Stimulated activated effector memory CD8-positive, alpha-beta T cell treated with anti-CD3 and anti-CD28 coated beads, Interleukin-12 subunit alpha, Interleukin-12 subunit beta, amount 100 ng/mL, for 72 hours (primary cell): Measurements from ENCODE around the gene ADAMTSL1.

Experiments
- ATAC-seq: fragments of 150-1000 bp; cut with Tn5 transposase; 2 replicates; pipeline ENCODE4 v1.10.0; 2021
- DNase-seq, 2 donors: peaks; one replicate each; pipeline ENCODE4 v3.0.0; 2021 to 2022; ENCODE audit warnings: low spot score in 2 of 2
- H3K27ac Mint-ChIP-seq: one replicate; pipeline ENCODE4 v1.8.0; 2022; ENCODE audit warnings: mild to moderate bottlenecking, mixed read lengths
- H3K36me3 Mint-ChIP-seq: one replicate; pipeline ENCODE4 v1.8.0; 2022; ENCODE audit warnings: mild to moderate bottlenecking, mixed read lengths
- H3K4me1 Mint-ChIP-seq: one replicate; pipeline ENCODE4 v1.8.0; 2022; ENCODE audit warnings: mixed read lengths
- H3K4me3 Mint-ChIP-seq: one replicate; pipeline ENCODE4 v1.8.0; 2022; ENCODE audit warnings: mild to moderate bottlenecking, mixed read lengths
- H3K9me3 Mint-ChIP-seq: one replicate; pipeline ENCODE4 v1.8.0; 2022; ENCODE audit warnings: mixed read lengths

Gene ADAMTSL1

GRCh38 chr9:18665947-18666346 is 192.0 kb downstream of the ADAMTSL1 start:
- DNase-seq (no peak), ATAC-seq (no peak)
- Mint-ChIP-seq H3K4me3 (no peak overlapping the region), H3K9me3 (no peaks in the 10 kb centered on the region), H3K27ac (no peak overlapping the region), H3K36me3 (no peaks in the 10 kb centered on the region), H3K4me1 (no peaks in the 10 kb centered on the region)

GRCh38 chr9:18666348-18666747 is 192.4 kb downstream of the ADAMTSL1 start:
- Mint-ChIP-seq H3K9me3 (no peaks in the 10 kb centered on the region), H3K4me3 (no peak overlapping the region), H3K4me1 (no peaks in the 10 kb centered on the region), H3K27ac (no peak overlapping the region), H3K36me3 (no peaks in the 10 kb centered on the region)
- DNase-seq (no peak), ATAC-seq (no peak)

- ATAC-seq (no peak), DNase-seq (no peak)
- Mint-ChIP-seq H3K27ac (no peak overlapping the region), H3K9me3 (no peaks in the 10 kb centered on the region), H3K4me3 (no peak overlapping the region), H3K4me1 (no peaks in the 10 kb centered on the region), H3K36me3 (no peaks in the 10 kb centered on the region)
Observed at GRCh38 chr9:18666986-18667772, 193.2 kb downstream of the ADAMTSL1 start.

GRCh38 chr9:18668944-18669343 is 195.0 kb downstream of the ADAMTSL1 start:
- ATAC-seq (no peak), DNase-seq (no peak)
- H3K36me3 Mint-ChIP-seq, result no peaks in the 10 kb centered on the region
- H3K27ac Mint-ChIP-seq, result no peak overlapping the region
- no peaks in the 10 kb centered on the region for H3K4me1 Mint-ChIP-seq
- H3K4me3 Mint-ChIP-seq, result no peak overlapping the region
- no peaks in the 10 kb centered on the region for H3K9me3 Mint-ChIP-seq

GRCh38 chr9:18672706-18673105 is 198.8 kb downstream of the ADAMTSL1 start:
- H3K4me1 Mint-ChIP-seq, result no peaks in the 10 kb centered on the region
- ATAC-seq (no peak), DNase-seq (no peak)
- H3K4me3 Mint-ChIP-seq, result no peak overlapping the region
- H3K27ac Mint-ChIP-seq, result no peak overlapping the region
- no peaks in the 10 kb centered on the region for H3K36me3 Mint-ChIP-seq
- H3K9me3 Mint-ChIP-seq, result no peaks in the 10 kb centered on the region

- no peak for ATAC-seq
- no peak for DNase-seq
Observed at GRCh38 chr9:18673179-18673578, 199.2 kb downstream of the ADAMTSL1 start.

GRCh38 chr9:18675332-18675731 is 201.4 kb downstream of the ADAMTSL1 start:
- DNase-seq, result no peak
- H3K36me3 Mint-ChIP-seq, result no peaks in the 10 kb centered on the region
- H3K9me3 Mint-ChIP-seq, result no peaks in the 10 kb centered on the region
- H3K4me3 Mint-ChIP-seq, result no peak overlapping the region
- H3K27ac Mint-ChIP-seq, result no peak overlapping the region
- no peaks in the 10 kb centered on the region for H3K4me1 Mint-ChIP-seq
- ATAC-seq, result no peak

More at GRCh38 chr9:18673179-18673578, 199.2 kb downstream of the ADAMTSL1 start:
- Mint-ChIP-seq H3K36me3 (no peaks in the 10 kb centered on the region), H3K4me3 (no peak overlapping the region), H3K4me1 (no peaks in the 10 kb centered on the region), H3K9me3 (no peaks in the 10 kb centered on the region), H3K27ac (no peak overlapping the region)

- no peaks in the 10 kb centered on the region for H3K4me1 Mint-ChIP-seq
- ATAC-seq, result no peak
- H3K36me3 Mint-ChIP-seq, result no peaks in the 10 kb centered on the region
- DNase-seq, result no peak
- H3K9me3 Mint-ChIP-seq, result peaks cover 3% of the 10 kb centered on the region
- no peak overlapping the region for H3K4me3 Mint-ChIP-seq
- H3K27ac Mint-ChIP-seq, result no peak overlapping the region
Observed at GRCh38 chr9:18675973-18676372, 202.0 kb downstream of the ADAMTSL1 start.

- Mint-ChIP-seq H3K9me3 (peaks cover 3% of the 10 kb centered on the region), H3K4me1 (no peaks in the 10 kb centered on the region), H3K4me3 (no peak overlapping the region), H3K27ac (no peak overlapping the region), H3K36me3 (no peaks in the 10 kb centered on the region)
- DNase-seq (no peak), ATAC-seq (no peak)
Observed at GRCh38 chr9:18676525-18676924, 202.6 kb downstream of the ADAMTSL1 start.

- ATAC-seq, result no peak
- Mint-ChIP-seq H3K4me1 (no peaks in the 10 kb centered on the region), H3K27ac (no peak overlapping the region), H3K4me3 (no peak overlapping the region), H3K9me3 (peaks cover 3% of the 10 kb centered on the region), H3K36me3 (no peaks in the 10 kb centered on the region)
- no peak for DNase-seq
Observed at GRCh38 chr9:18678821-18679590, 205.1 kb downstream of the ADAMTSL1 start.

GRCh38 chr9:18682907-18683306 is 209.0 kb downstream of the ADAMTSL1 start:
- H3K4me1 Mint-ChIP-seq, result no peaks in the 10 kb centered on the region
- DNase-seq, result no peak
- no peaks in the 10 kb centered on the region for H3K36me3 Mint-ChIP-seq
- no peak for ATAC-seq
- no peak overlapping the region for H3K4me3 Mint-ChIP-seq
- H3K9me3 Mint-ChIP-seq, result peaks cover 3% of the 10 kb centered on the region
- H3K27ac Mint-ChIP-seq, result no peak overlapping the region

GRCh38 chr9:18683312-18683711 is 209.4 kb downstream of the ADAMTSL1 start:
- H3K4me3 Mint-ChIP-seq, result no peak overlapping the region
- DNase-seq, result no peak
- no peaks in the 10 kb centered on the region for H3K36me3 Mint-ChIP-seq
- no peaks in the 10 kb centered on the region for H3K4me1 Mint-ChIP-seq
- H3K27ac Mint-ChIP-seq, result no peak overlapping the region
- H3K9me3 Mint-ChIP-seq, result peaks cover 3% of the 10 kb centered on the region
- ATAC-seq, result no peak

GRCh38 chr9:18683851-18684250 is 209.9 kb downstream of the ADAMTSL1 start:
- ATAC-seq (no peak), DNase-seq (no peak)
- Mint-ChIP-seq H3K4me1 (no peaks in the 10 kb centered on the region), H3K4me3 (no peak overlapping the region), H3K27ac (no peak overlapping the region), H3K36me3 (no peaks in the 10 kb centered on the region), H3K9me3 (peaks cover 3% of the 10 kb centered on the region)

GRCh38 chr9:18684593-18685317 is 210.8 kb downstream of the ADAMTSL1 start:
- H3K27ac Mint-ChIP-seq, result no peak overlapping the region
- ATAC-seq (no peak), DNase-seq (no peak)
- no peak overlapping the region for H3K4me3 Mint-ChIP-seq
- H3K9me3 Mint-ChIP-seq, result peaks cover 3% of the 10 kb centered on the region
- no peaks in the 10 kb centered on the region for H3K4me1 Mint-ChIP-seq
- H3K36me3 Mint-ChIP-seq, result no peaks in the 10 kb centered on the region
